ENCODE results near the gene PGF. TPM values are rescaled to one million over a fixed set of nuclear protein-coding genes. Genes with fewer than 3 reads are reported as not detected.

The PGF gene
- total RNA-seq, 3 donors from 2014 or later: 0.18 to 0.38 (median 0.18) TPM

DNA sequence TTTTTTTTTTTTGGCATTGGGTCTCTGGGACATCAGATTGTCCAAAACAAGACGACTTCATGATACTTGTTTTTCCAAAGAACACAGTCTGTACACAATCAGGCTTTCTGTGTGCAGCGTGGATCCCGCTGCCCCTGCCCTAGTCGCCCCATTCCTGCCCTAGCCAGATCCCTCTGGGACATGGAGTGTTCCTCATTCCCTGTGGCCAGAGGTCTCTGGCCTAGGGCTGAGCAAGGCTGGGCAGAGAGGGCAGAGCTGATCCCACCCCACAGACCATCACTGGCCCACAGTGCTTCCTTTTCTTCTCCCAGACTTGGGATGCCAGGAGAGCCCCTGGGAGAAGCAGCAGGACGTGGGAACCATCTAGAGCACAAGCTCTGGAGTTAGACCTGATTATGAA is 26.4 kb upstream of the PGF start:
- H3K9me3 Mint-ChIP-seq: no peaks in the 10 kb centered on the region

GRCh38 chr14:74981462-74981782 is 26.0 kb upstream of the PGF start:
- DNase-seq: no peak
- H3K27me3 Mint-ChIP-seq (ENCODE audit: low read depth): no peaks in the 10 kb centered on the region
- no peaks in the 10 kb centered on the region for H3K4me1 Mint-ChIP-seq (ENCODE audit: low read depth)
- no peak for ATAC-seq
- H3K4me3 Mint-ChIP-seq: no peak overlapping the region
- H3K36me3 Mint-ChIP-seq (ENCODE audit: insufficient read depth): no peaks in the 10 kb centered on the region
- H3K9me3 Mint-ChIP-seq: no peaks in the 10 kb centered on the region

More for the DNA sequence above, 26.4 kb upstream of the PGF start:
- no peaks in the 10 kb centered on the region for H3K4me1 Mint-ChIP-seq (ENCODE audit: low read depth)
- no peak overlapping the region for H3K4me3 Mint-ChIP-seq
- ATAC-seq: no peak
- no peaks in the 10 kb centered on the region for H3K27me3 Mint-ChIP-seq (ENCODE audit: low read depth)
- H3K36me3 Mint-ChIP-seq (ENCODE audit: insufficient read depth): no peaks in the 10 kb centered on the region
- no peak for DNase-seq

DNA sequence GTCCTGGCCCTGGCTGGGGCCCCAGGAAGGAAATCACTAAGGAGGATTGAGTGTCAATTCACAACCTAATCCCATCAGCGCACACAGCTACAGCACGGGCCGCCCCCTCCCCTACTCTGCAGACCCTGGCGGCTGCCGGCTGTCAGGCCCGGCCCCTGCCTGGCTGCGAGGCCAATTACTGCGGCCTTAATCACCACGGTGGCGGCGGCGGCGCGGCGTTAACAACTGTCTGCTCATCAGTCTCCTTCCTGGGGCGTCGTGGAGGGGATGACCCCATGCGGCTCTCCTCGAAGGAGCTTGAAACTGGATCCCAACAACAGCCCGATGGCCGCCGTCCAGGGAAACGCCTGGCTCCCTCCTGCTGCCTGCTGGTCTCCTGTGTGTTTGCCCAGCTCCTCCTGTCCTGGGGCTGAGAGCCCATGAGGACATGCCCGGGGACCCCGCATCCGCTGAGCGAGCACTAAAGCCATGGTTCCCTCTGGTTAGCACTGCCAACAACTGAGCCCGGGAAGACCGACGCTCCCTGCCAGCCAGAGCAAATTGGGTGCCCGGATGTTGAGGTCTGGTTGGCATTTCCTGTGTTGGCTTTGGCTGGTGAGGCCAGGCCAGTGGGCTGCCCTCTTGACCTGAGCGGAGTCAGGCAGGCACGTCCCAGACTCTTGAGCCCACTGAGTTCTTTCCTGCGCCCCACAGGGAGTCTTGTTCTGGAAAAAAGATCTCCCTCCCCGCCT is 25.5 kb upstream of the PGF start:
- DNase-seq (no peak), ATAC-seq (no peak)
- Mint-ChIP-seq H3K4me3 (no peak overlapping the region), H3K9me3 (no peaks in the 10 kb centered on the region), H3K36me3 (ENCODE audit: insufficient read depth) (no peaks in the 10 kb centered on the region), H3K27me3 (ENCODE audit: low read depth) (no peaks in the 10 kb centered on the region), H3K4me1 (ENCODE audit: low read depth) (no peaks in the 10 kb centered on the region)

DNA sequence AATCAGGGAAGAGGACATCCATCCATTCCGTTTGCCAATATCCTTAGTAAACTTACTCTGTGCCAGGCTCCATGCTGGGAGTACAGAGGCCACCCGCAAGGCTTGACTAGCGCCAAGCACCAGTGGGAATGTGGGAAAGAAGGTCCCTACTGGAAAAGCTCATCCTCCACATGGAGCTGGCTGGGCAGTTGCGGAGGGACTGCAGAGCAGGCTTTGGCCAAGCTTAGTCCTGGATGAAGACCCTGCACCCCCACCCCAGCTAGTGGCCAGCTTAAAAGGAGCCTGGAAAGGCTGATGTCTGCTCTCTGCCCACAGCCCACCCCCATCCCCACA is 25.0 kb upstream of the PGF start:
- Mint-ChIP-seq H3K36me3 (ENCODE audit: insufficient read depth) (no peaks in the 10 kb centered on the region), H3K27me3 (ENCODE audit: low read depth) (no peaks in the 10 kb centered on the region), H3K4me1 (ENCODE audit: low read depth) (no peaks in the 10 kb centered on the region), H3K9me3 (no peaks in the 10 kb centered on the region), H3K4me3 (no peak overlapping the region)
- ATAC-seq (no peak), DNase-seq (no peak)

GRCh38 chr14:74979442-74980397 is 24.3 kb upstream of the PGF start:
- Mint-ChIP-seq H3K4me3 (no peak overlapping the region), H3K4me1 (ENCODE audit: low read depth) (no peaks in the 10 kb centered on the region), H3K9me3 (no peaks in the 10 kb centered on the region), H3K36me3 (ENCODE audit: insufficient read depth) (no peaks in the 10 kb centered on the region), H3K27me3 (ENCODE audit: low read depth) (no peaks in the 10 kb centered on the region)
- DNase-seq (no peak), ATAC-seq (no peak)

GRCh38 chr14:74979029-74979428 is 23.6 kb upstream of the PGF start:
- DNase-seq: no peak
- no peaks in the 10 kb centered on the region for H3K9me3 Mint-ChIP-seq
- no peaks in the 10 kb centered on the region for H3K36me3 Mint-ChIP-seq (ENCODE audit: insufficient read depth)
- H3K27me3 Mint-ChIP-seq (ENCODE audit: low read depth): no peaks in the 10 kb centered on the region
- no peak overlapping the region for H3K4me3 Mint-ChIP-seq
- H3K4me1 Mint-ChIP-seq (ENCODE audit: low read depth): no peaks in the 10 kb centered on the region
- ATAC-seq: no peak

- no peaks in the 10 kb centered on the region for H3K9me3 Mint-ChIP-seq
- H3K4me1 Mint-ChIP-seq (ENCODE audit: low read depth): no peaks in the 10 kb centered on the region
- DNase-seq (no peak), ATAC-seq (no peak)
- no peaks in the 10 kb centered on the region for H3K27me3 Mint-ChIP-seq (ENCODE audit: low read depth)
- H3K4me3 Mint-ChIP-seq: no peak overlapping the region
- H3K36me3 Mint-ChIP-seq (ENCODE audit: insufficient read depth): no peaks in the 10 kb centered on the region
Measured at GRCh38 chr14:74978416-74978947, 23.1 kb upstream of the PGF start.

GRCh38 chr14:74977901-74978385 is 22.5 kb upstream of the PGF start:
- no peak for ATAC-seq
- no peaks in the 10 kb centered on the region for H3K36me3 Mint-ChIP-seq (ENCODE audit: insufficient read depth)
- no peaks in the 10 kb centered on the region for H3K27me3 Mint-ChIP-seq (ENCODE audit: low read depth)
- H3K4me1 Mint-ChIP-seq (ENCODE audit: low read depth): no peaks in the 10 kb centered on the region
- H3K9me3 Mint-ChIP-seq: no peaks in the 10 kb centered on the region
- no peak for DNase-seq
- no peak overlapping the region for H3K4me3 Mint-ChIP-seq

- ATAC-seq: no peak
- no peaks in the 10 kb centered on the region for H3K36me3 Mint-ChIP-seq (ENCODE audit: insufficient read depth)
- H3K4me1 Mint-ChIP-seq (ENCODE audit: low read depth): no peaks in the 10 kb centered on the region
- no peaks in the 10 kb centered on the region for H3K27me3 Mint-ChIP-seq (ENCODE audit: low read depth)
- no peak for DNase-seq
- no peak overlapping the region for H3K4me3 Mint-ChIP-seq
- no peaks in the 10 kb centered on the region for H3K9me3 Mint-ChIP-seq
Measured at GRCh38 chr14:74977164-74977900, 21.9 kb upstream of the PGF start.

- no peaks in the 10 kb centered on the region for H3K27me3 Mint-ChIP-seq (ENCODE audit: low read depth)
- H3K9me3 Mint-ChIP-seq: no peaks in the 10 kb centered on the region
- ATAC-seq (no peak), DNase-seq (no peak)
- no peaks in the 10 kb centered on the region for H3K36me3 Mint-ChIP-seq (ENCODE audit: insufficient read depth)
- H3K4me3 Mint-ChIP-seq: no peak overlapping the region
- H3K4me1 Mint-ChIP-seq (ENCODE audit: low read depth): no peaks in the 10 kb centered on the region
Measured at GRCh38 chr14:74976264-74977113, 21.1 kb upstream of the PGF start.

GRCh38 chr14:74975059-74975810 is 19.8 kb upstream of the PGF start:
- Mint-ChIP-seq H3K9me3 (no peaks in the 10 kb centered on the region), H3K4me1 (ENCODE audit: low read depth) (no peaks in the 10 kb centered on the region), H3K36me3 (ENCODE audit: insufficient read depth) (no peaks in the 10 kb centered on the region), H3K4me3 (no peak overlapping the region), H3K27me3 (ENCODE audit: low read depth) (no peaks in the 10 kb centered on the region)
- ATAC-seq: no peak
- DNase-seq: no peak

DNA sequence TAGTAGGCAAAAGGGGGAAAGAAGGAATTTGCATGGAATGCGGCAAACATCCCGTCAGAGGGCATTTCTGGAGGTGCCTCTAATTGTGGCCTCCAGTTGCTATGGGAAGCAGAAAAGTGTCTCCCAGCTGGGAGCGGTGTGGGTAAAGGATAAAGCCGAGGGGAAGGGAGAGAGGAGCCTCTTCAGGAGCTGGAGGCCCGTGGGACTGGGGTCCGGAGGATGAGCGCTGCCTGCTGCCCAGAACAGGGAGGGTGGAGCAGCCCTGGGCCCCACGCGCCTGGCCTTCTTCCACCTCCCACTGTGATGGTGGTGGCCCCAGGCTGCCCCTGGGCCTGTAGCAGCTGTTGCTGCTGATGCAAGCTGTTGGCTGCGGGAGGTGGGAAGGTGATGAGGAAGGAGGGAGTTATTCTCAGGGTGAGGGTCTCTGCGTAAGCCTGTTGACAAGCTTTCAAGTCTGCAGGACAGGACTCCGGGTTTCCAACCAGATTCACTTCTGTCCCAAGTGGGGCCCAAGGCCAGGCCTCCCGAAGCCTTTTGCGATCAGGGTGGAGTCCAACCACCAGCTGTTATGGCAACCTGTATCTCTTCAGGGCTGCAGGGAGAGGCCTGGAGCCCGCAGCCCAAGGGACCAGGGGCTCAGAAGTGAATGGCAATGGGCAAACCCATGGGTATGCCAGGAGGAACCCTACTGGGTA is 19.1 kb upstream of the PGF start:
- Mint-ChIP-seq H3K4me1 (ENCODE audit: low read depth) (no peaks in the 10 kb centered on the region), H3K36me3 (ENCODE audit: insufficient read depth) (no peaks in the 10 kb centered on the region), H3K4me3 (no peak overlapping the region), H3K9me3 (no peaks in the 10 kb centered on the region), H3K27me3 (ENCODE audit: low read depth) (no peaks in the 10 kb centered on the region)
- no peak for ATAC-seq
- DNase-seq: no peak
